NCI-H524 treated with DMSO at 0.1 percent for 48 hours (cell line): ENCODE data around the gene WAC.

Source experiments
- DNase-seq: peaks from one replicate; lab custom pipeline; 2025; lab: John Stamatoyannopoulos, UW

The WAC gene

GRCh38 chr10:28533186-28533564 lies 257 bp downstream of the WAC start:
- no peak for DNase-seq

GRCh38 chr10:28533571-28534304 lies 820 bp downstream of the WAC start:
- DNase-seq, result no peak

- DNase-seq, result no peak
Observed at GRCh38 chr10:28535846-28536245, 2.9 kb downstream of the WAC start.

- DNase-seq, result no peak
Observed at GRCh38 chr10:28538595-28538994, 5.7 kb downstream of the WAC start.

GRCh38 chr10:28540145-28540544 lies 7.2 kb downstream of the WAC start:
- no peak for DNase-seq

GRCh38 chr10:28541717-28542365 lies 8.9 kb downstream of the WAC start:
- DNase-seq, result no peak

- no peak for DNase-seq
Observed at GRCh38 chr10:28542728-28543127, 9.8 kb downstream of the WAC start.

GRCh38 chr10:28544058-28544457 lies 11.1 kb downstream of the WAC start:
- no peak for DNase-seq

GRCh38 chr10:28545967-28546644 lies 13.2 kb downstream of the WAC start:
- DNase-seq, result no peak

- DNase-seq, result no peak
Observed at GRCh38 chr10:28548781-28549498, 16.0 kb downstream of the WAC start.

- DNase-seq, result no peak
Observed at GRCh38 chr10:28551086-28551485, 18.2 kb downstream of the WAC start.

- DNase-seq, result no peak
Observed at GRCh38 chr10:28552775-28553174, 19.9 kb downstream of the WAC start.

- DNase-seq, result no peak
Observed at GRCh38 chr10:28554009-28554408, 21.1 kb downstream of the WAC start.

GRCh38 chr10:28554952-28555351 lies 22.0 kb downstream of the WAC start:
- DNase-seq, result no peak

GRCh38 chr10:28555358-28555757 lies 22.4 kb downstream of the WAC start:
- DNase-seq, result no peak

GRCh38 chr10:28556142-28556541 lies 23.2 kb downstream of the WAC start:
- DNase-seq, result no peak

GRCh38 chr10:28558186-28558585 lies 25.3 kb downstream of the WAC start:
- no peak for DNase-seq

- no peak for DNase-seq
Observed at GRCh38 chr10:28558923-28559508, 26.1 kb downstream of the WAC start.

- no peak for DNase-seq
Observed at GRCh38 chr10:28559618-28560017, 26.7 kb downstream of the WAC start.

GRCh38 chr10:28560617-28561016 lies 27.7 kb downstream of the WAC start:
- DNase-seq, result no peak

- DNase-seq, result no peak
Observed at GRCh38 chr10:28561531-28561930, 28.6 kb downstream of the WAC start.

GRCh38 chr10:28564905-28565304 lies 32.0 kb downstream of the WAC start:
- DNase-seq, result no peak
